DND-41 (cell line): ENCODE results near the gene THPO.

ENCODE experiments used
- EZH2 ChIP-seq: IDR thresholded peaks from 3 replicates; pipeline ENCODE4 v1.6.1; 2012; ENCODE audit warnings: borderline replicate concordance, low read depth, mild to moderate bottlenecking, moderate library complexity, low read length, inconsistent platforms; ENCODE audit not compliant: severe bottlenecking
- TF ChIP-seq, protein P1 (sequence below): IDR thresholded peaks from 2 replicates; pipeline ENCODE4 v1.5.1; 2012; ENCODE audit warnings: borderline replicate concordance, low read length, moderate library complexity, mild to moderate bottlenecking; ENCODE audit not compliant: poor library complexity, severe bottlenecking; ENCODE audit errors: extremely low read depth

DNA sequence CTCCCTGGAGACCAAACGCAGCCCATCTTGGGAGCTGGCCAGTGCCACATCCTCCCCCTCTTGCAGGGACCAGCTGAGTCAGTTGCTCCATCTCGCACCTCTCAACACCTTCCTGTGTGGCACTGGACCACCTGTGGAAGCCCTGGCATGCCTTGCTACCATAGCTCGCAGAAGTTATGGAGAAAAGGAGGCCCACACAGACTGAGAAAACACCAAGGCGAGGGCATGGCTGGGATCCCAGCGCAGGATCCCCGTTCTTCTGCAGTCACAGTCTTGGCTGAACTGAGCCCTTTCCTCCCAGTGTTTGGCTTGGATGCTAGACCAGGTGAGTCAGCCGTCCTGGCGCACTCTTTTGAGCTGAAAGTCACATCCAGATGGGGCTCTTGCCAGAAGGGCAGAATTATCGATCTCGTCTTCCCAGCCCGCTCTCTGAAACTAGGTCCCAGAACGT lies 48.7 kb upstream of the THPO start:
- TF ChIP-seq, protein P1, sequence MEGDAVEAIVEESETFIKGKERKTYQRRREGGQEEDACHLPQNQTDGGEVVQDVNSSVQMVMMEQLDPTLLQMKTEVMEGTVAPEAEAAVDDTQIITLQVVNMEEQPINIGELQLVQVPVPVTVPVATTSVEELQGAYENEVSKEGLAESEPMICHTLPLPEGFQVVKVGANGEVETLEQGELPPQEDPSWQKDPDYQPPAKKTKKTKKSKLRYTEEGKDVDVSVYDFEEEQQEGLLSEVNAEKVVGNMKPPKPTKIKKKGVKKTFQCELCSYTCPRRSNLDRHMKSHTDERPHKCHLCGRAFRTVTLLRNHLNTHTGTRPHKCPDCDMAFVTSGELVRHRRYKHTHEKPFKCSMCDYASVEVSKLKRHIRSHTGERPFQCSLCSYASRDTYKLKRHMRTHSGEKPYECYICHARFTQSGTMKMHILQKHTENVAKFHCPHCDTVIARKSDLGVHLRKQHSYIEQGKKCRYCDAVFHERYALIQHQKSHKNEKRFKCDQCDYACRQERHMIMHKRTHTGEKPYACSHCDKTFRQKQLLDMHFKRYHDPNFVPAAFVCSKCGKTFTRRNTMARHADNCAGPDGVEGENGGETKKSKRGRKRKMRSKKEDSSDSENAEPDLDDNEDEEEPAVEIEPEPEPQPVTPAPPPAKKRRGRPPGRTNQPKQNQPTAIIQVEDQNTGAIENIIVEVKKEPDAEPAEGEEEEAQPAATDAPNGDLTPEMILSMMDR: no peak
- no peak for TF ChIP-seq EZH2
